GM18907 (cell line): ENCODE measurements around the gene TESK2.
A peak's percentile ranks its signal among the peaks of the same experiment; 100 is the strongest.

Experiments used
- ATAC-seq: cut with Tn5 transposase; IDR thresholded peaks from one replicate; pipeline ENCODE4 v1.9.1; 2021; ENCODE audit warnings: mild to moderate bottlenecking, moderate library complexity; ENCODE audit not compliant: unreplicated experiment

TESK2 gene

DNA sequence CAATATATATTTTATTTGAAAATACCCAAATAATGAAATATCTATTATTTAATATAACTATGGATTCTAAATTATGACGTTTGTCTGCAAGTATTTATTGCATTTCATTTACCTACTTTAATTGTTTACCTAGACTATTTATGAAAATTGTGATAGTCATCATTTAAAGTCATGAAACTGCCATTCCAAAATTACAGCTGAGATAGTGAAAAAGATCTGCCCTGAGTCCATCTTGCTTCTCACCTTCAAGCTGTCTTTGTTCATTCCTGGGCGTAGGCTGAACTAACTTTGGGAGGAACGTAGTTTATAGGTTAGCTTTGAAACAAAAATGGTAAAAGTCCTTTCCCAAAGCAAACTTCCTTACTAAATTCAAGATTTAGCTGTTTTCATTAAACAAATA lies 176.7 kb downstream of the TESK2 start:
- ATAC-seq, result no peak

- no peak for ATAC-seq
These were observed 184.1 kb downstream of the TESK2 start for GRCh38 chr1:45306905-45307304.

DNA sequence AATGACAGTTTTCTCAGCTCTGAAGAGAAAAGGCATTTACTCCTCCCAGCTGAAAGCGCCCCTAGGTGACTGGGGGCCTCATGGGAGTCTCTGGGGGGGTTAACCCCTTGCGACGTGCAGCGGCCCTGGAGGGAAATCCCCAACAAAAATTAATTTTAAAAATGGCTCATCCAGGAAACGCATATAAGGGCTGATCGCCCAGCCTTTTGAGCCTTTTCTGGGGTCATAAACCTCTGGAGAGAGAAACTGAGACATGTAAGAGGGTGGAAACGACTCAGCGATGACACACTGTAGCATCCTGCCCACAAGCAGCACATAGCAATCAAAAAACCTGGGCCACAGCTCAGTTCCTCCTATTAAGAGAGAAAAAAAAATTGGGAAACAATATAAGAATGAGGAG lies 184.6 kb downstream of the TESK2 start:
- no peak for ATAC-seq

DNA sequence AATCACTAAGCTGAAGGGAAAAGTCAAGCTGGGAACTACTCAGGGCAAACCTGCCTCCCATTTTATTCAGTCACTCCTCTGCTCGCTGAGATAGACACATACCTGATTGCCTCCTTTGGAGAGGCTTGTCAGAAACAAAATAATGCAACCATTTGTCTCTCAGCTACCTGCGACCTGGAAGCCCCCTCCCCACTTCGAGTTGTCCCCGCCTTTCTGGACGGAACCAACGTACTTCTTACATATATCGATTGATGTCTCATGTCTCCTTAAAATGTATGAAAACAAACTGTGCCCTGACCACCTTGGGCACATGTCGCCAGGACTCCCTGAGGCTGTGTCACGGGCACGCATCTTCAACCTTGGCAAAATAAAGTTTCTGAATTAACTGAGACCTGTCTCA lies 185.7 kb downstream of the TESK2 start:
- no peak for ATAC-seq

- ATAC-seq, result peak; percentile 12
These were observed 186.5 kb downstream of the TESK2 start for GRCh38 chr1:45304311-45305081.

DNA sequence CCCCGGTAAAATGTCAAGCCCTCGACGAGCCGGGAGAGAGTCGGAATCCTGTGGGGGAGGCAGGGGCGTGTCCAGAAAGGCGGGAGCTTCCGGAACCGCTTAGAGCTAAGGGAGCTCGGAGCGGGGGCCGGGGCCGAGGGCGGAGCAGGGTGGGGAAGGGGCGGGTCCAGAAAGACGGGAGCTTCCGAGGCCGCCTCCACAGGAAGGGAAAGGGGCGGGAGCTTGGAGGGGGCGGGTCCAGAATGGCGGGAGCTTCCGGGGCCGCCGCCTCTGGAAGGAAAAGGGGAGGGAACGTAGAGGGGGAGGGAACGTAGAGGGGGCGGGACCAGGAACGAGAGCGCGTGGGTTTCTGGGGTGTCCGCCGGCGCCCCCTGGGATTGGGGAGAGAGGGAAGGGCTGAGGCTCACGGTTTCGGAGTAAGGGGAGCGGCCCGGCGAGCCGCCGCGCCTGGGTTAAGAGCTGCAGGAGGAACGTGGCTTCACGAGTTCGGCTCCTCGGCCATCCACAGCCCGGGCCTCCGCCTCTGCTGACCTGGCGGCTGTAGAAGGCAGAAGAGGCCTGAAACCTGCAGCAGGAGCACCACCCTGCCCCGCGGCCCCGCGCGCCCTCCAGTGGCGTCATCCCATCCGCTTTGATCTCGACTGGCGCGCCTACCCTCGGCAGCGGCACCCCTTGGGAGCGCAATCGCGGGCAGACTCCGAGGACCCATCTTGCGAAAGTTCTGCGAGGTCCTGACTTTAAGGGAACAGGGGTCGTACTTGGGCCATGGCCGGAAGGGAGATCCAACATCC lies 187.2 kb downstream of the TESK2 start:
- peak; percentile 76 for ATAC-seq

GRCh38 chr1:45302505-45303150 lies 188.3 kb downstream of the TESK2 start:
- ATAC-seq, result no peak

DNA sequence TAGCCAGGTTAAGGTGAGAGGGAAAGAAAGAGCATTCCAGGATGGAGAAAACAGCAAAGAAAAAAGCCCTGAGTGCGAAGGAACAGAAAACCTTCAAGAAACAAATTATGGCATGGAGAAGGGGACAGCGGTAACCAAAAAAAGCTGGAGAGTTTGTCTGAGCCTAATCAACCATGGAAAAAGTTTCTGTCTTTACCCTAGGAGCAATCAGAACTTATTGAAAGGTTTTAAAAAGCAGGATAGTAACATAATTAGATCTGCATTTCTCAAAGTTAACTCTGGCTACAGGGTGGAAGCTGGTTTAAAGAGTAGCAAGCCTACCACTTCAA lies 190.3 kb downstream of the TESK2 start:
- no peak for ATAC-seq

- ATAC-seq, result no peak
These were observed 190.8 kb downstream of the TESK2 start for GRCh38 chr1:45299981-45300668.

GRCh38 chr1:45299296-45299695 lies 191.7 kb downstream of the TESK2 start:
- no peak for ATAC-seq

- ATAC-seq, result no peak
These were observed 193.2 kb downstream of the TESK2 start for GRCh38 chr1:45297666-45298356.
